ENCODE results near the gene ARCN1. TPM values are rescaled to one million over a fixed set of nuclear protein-coding genes. Genes with fewer than 3 reads are reported as not detected.

The ARCN1 gene
- total RNA-seq, 1 donor from 2014 or later, result 122 TPM

GRCh38 chr11:118531597-118532084 lies 40.6 kb upstream of the ARCN1 start:
- peak; percentile 8 to 16 for ATAC-seq
- Histone ChIP-seq H3K36me3 (no peaks in the 10 kb centered on the region), H3K9me3 (no peaks in the 10 kb centered on the region), H3K4me3 (peak overlapping the region; percentile 93), H3K27me3 (ENCODE audit: low read depth) (no peaks in the 10 kb centered on the region), H3K27ac (peak overlapping the region; percentile 78), H3K4me1 (peaks cover 27% of the 10 kb centered on the region)
- intact Hi-C loops (cut with DNase I), result no loop called here
- no peak for TF ChIP-seq CTCF (IDR thresholded peaks at IDR 0.05)
- no peak for DNase-seq

DNA sequence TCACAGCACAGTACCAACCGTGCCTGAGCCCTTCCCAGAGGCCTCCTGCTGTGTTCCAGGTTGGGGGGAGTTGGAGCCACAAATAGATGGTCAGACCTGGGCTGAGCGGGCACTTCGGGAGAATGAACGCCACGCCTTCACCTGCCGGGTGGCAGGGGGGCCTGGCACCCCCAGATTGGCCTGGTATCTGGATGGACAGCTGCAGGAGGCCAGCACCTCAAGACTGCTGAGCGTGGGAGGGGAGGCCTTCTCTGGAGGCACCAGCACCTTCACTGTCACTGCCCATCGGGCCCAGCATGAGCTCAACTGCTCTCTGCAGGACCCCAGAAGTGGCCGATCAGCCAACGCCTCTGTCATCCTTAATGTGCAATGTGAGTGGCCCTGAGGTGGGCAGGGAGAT lies 40.1 kb upstream of the ARCN1 start:
- TF ChIP-seq CTCF (IDR thresholded peaks at IDR 0.05), result no peak
- Histone ChIP-seq H3K27me3 (ENCODE audit: low read depth) (no peaks in the 10 kb centered on the region), H3K4me1 (peaks cover 27% of the 10 kb centered on the region), H3K27ac (no peak overlapping the region), H3K36me3 (no peaks in the 10 kb centered on the region), H3K4me3 (peak overlapping the region; percentile 93), H3K9me3 (no peaks in the 10 kb centered on the region)
- no peak for ATAC-seq
- no peak for DNase-seq
- intact Hi-C loops (cut with DNase I), result no loop called here

- H3K4me3 ChIP-seq, result no peak overlapping the region
- no peaks in the 10 kb centered on the region for H3K36me3 ChIP-seq
- H3K9me3 ChIP-seq, result no peaks in the 10 kb centered on the region
- no peak for ATAC-seq
- no peak for DNase-seq
- H3K4me1 ChIP-seq, result peaks cover 27% of the 10 kb centered on the region
- no peaks in the 10 kb centered on the region for H3K27me3 ChIP-seq (ENCODE audit: low read depth)
- TF ChIP-seq CTCF (IDR thresholded peaks at IDR 0.05), result no peak
- intact Hi-C loops (cut with DNase I), result no loop called here
- H3K27ac ChIP-seq, result no peak overlapping the region
Measured at GRCh38 chr11:118532852-118533768, 39.1 kb upstream of the ARCN1 start.

- no peaks in the 10 kb centered on the region for H3K9me3 ChIP-seq
- intact Hi-C loops (cut with DNase I), result no loop called here
- no peaks in the 10 kb centered on the region for H3K27me3 ChIP-seq (ENCODE audit: low read depth)
- H3K27ac ChIP-seq, result no peak overlapping the region
- DNase-seq, result no peak
- no peak for TF ChIP-seq CTCF (IDR thresholded peaks at IDR 0.05)
- ATAC-seq, result no peak
- no peak overlapping the region for H3K4me3 ChIP-seq
- H3K4me1 ChIP-seq, result peaks cover 24% of the 10 kb centered on the region
- no peaks in the 10 kb centered on the region for H3K36me3 ChIP-seq
Measured at GRCh38 chr11:118533769-118534729, 38.2 kb upstream of the ARCN1 start.

DNA sequence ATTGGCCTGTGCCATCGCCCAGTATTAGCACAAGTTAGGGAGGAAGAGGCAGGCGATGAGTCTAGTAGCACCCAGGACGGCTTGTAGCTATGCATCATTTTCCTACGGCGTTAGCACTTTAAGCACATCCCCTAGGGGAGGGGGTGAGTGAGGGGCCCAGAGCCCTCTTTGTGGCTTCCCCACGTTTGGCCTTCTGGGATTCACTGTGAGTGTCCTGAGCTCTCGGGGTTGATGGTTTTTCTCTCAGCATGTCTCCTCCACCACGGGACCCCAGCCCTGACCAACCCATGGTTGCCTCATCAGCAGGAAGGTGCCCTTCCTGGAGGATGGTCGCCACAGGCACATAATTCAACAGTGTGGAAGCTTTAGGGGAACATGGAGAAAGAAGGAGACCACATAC lies 36.9 kb upstream of the ARCN1 start:
- no peak for DNase-seq
- H3K27me3 ChIP-seq (ENCODE audit: low read depth), result no peaks in the 10 kb centered on the region
- H3K9me3 ChIP-seq, result no peaks in the 10 kb centered on the region
- TF ChIP-seq CTCF (IDR thresholded peaks at IDR 0.05), result no peak
- H3K4me1 ChIP-seq, result peaks cover 13% of the 10 kb centered on the region
- H3K36me3 ChIP-seq, result no peaks in the 10 kb centered on the region
- intact Hi-C loops (cut with DNase I), result no loop called here
- no peak overlapping the region for H3K27ac ChIP-seq
- no peak overlapping the region for H3K4me3 ChIP-seq
- ATAC-seq, result no peak
